GM12891 (cell line): ENCODE results near the gene EPS8L3.
"Not testable (repeated sequence)": the region's sequence is repeated elsewhere in the genome, so short reads cannot be mapped to it uniquely, and the experiment has no call there.

Experiments
- POLR2A ChIP-seq: IDR thresholded peaks from 2 replicates; pipeline ENCODE4 v1.6.1; 2011; ENCODE audit warnings: low read depth, low read length, control low read depth
- POLR2AphosphoS5 ChIP-seq: IDR thresholded peaks from 2 replicates; pipeline ENCODE4 v1.6.1; 2011; ENCODE audit warnings: low read depth, low read length, control low read depth
- SPI1 ChIP-seq: IDR thresholded peaks from 2 replicates; pipeline ENCODE4 v1.6.1; 2011; ENCODE audit warnings: low read depth, low read length, control low read depth
- TAF1 ChIP-seq: IDR thresholded peaks from 2 replicates; pipeline ENCODE4 v1.6.1; 2011; ENCODE audit warnings: low read depth, low read length, control low read depth

GRCh38 chr1:109756325-109756724 lies 7.4 kb downstream of the EPS8L3 start:
- not testable (repeated sequence) for TF ChIP-seq TAF1, POLR2AphosphoS5, SPI1, POLR2A
